ENCODE data around the gene BUB3. TPM values are rescaled to one million over a fixed set of nuclear protein-coding genes. Genes with fewer than 3 reads are reported as not detected.
A peak's percentile ranks its signal among the peaks of the same experiment; 100 is the strongest.

Gene BUB3
- total RNA-seq, 1 experiment from 2014 or later, result 180 TPM

DNA sequence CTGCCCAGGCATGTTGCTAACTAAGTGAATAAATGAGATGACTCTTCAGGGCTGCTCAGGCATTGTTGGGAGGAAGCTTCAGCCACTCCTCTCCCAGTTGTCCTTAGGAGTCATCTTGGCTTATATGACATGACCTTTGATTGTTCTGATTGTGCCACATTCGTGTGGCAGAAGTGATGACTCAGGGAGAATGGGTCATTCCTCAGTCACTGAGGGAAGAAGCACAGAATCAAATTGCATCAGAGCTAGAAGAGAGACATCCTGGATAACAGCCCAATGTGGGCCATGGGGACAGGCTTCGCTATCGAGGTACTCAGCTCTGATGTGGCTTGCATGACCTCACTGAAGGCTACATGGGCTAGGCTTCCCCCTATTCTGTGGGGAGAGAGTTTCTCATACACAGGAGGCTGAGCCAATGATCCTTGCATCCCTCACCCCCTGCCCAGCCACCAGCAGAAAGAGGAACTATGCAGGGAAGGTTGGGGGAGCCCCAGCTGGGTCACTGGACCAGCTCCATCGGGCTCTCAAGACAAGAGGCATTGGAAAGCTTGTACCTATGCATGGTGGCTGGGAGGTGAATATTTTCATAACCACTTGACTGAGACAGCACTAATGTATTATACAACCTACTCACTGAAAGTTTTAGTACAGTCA lies 24.5 kb upstream of the BUB3 start (continued):
- no peak for TF ChIP-seq TCF7 (CRISPR knock-in tag; IDR thresholded peaks at IDR 0.05; ENCODE audit: low read depth)
- TF ChIP-seq, protein P1, sequence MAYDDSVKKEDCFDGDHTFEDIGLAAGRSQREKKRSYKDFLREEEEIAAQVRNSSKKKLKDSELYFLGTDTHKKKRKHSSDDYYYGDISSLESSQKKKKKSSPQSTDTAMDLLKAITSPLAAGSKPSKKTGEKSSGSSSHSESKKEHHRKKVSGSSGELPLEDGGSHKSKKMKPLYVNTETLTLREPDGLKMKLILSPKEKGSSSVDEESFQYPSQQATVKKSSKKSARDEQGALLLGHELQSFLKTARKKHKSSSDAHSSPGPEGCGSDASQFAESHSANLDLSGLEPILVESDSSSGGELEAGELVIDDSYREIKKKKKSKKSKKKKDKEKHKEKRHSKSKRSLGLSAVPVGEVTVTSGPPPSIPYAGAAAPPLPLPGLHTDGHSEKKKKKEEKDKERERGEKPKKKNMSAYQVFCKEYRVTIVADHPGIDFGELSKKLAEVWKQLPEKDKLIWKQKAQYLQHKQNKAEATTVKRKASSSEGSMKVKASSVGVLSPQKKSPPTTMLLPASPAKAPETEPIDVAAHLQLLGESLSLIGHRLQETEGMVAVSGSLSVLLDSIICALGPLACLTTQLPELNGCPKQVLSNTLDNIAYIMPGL (CRISPR knock-in tag; IDR thresholded peaks at IDR 0.05), result no peak
- TF ChIP-seq CREB1 (CRISPR knock-in tag; IDR thresholded peaks at IDR 0.05), result no peak
- TF ChIP-seq, protein P2, sequence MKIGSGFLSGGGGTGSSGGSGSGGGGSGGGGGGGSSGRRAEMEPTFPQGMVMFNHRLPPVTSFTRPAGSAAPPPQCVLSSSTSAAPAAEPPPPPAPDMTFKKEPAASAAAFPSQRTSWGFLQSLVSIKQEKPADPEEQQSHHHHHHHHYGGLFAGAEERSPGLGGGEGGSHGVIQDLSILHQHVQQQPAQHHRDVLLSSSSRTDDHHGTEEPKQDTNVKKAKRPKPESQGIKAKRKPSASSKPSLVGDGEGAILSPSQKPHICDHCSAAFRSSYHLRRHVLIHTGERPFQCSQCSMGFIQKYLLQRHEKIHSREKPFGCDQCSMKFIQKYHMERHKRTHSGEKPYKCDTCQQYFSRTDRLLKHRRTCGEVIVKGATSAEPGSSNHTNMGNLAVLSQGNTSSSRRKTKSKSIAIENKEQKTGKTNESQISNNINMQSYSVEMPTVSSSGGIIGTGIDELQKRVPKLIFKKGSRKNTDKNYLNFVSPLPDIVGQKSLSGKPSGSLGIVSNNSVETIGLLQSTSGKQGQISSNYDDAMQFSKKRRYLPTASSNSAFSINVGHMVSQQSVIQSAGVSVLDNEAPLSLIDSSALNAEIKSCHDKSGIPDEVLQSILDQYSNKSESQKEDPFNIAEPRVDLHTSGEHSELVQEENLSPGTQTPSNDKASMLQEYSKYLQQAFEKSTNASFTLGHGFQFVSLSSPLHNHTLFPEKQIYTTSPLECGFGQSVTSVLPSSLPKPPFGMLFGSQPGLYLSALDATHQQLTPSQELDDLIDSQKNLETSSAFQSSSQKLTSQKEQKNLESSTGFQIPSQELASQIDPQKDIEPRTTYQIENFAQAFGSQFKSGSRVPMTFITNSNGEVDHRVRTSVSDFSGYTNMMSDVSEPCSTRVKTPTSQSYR (CRISPR knock-in tag; IDR thresholded peaks at IDR 0.05), result no peak
- TF ChIP-seq, protein P3, sequence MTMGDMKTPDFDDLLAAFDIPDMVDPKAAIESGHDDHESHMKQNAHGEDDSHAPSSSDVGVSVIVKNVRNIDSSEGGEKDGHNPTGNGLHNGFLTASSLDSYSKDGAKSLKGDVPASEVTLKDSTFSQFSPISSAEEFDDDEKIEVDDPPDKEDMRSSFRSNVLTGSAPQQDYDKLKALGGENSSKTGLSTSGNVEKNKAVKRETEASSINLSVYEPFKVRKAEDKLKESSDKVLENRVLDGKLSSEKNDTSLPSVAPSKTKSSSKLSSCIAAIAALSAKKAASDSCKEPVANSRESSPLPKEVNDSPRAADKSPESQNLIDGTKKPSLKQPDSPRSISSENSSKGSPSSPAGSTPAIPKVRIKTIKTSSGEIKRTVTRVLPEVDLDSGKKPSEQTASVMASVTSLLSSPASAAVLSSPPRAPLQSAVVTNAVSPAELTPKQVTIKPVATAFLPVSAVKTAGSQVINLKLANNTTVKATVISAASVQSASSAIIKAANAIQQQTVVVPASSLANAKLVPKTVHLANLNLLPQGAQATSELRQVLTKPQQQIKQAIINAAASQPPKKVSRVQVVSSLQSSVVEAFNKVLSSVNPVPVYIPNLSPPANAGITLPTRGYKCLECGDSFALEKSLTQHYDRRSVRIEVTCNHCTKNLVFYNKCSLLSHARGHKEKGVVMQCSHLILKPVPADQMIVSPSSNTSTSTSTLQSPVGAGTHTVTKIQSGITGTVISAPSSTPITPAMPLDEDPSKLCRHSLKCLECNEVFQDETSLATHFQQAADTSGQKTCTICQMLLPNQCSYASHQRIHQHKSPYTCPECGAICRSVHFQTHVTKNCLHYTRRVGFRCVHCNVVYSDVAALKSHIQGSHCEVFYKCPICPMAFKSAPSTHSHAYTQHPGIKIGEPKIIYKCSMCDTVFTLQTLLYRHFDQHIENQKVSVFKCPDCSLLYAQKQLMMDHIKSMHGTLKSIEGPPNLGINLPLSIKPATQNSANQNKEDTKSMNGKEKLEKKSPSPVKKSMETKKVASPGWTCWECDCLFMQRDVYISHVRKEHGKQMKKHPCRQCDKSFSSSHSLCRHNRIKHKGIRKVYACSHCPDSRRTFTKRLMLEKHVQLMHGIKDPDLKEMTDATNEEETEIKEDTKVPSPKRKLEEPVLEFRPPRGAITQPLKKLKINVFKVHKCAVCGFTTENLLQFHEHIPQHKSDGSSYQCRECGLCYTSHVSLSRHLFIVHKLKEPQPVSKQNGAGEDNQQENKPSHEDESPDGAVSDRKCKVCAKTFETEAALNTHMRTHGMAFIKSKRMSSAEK (CRISPR knock-in tag; IDR thresholded peaks at IDR 0.05; ENCODE audit: borderline replicate concordance), result no peak
- no peak for TF ChIP-seq ZNF317 (CRISPR knock-in tag; IDR thresholded peaks at IDR 0.05; ENCODE audit: borderline replicate concordance, low read depth)
- no peak for TF ChIP-seq ZNF263 (CRISPR knock-in tag; IDR thresholded peaks at IDR 0.05; ENCODE audit: low read depth)
- no peak for TF ChIP-seq NR1H2 (CRISPR knock-in tag; IDR thresholded peaks at IDR 0.05)
- no peak for TF ChIP-seq MXD4 (CRISPR knock-in tag; IDR thresholded peaks at IDR 0.05; ENCODE audit: borderline replicate concordance)

DNA sequence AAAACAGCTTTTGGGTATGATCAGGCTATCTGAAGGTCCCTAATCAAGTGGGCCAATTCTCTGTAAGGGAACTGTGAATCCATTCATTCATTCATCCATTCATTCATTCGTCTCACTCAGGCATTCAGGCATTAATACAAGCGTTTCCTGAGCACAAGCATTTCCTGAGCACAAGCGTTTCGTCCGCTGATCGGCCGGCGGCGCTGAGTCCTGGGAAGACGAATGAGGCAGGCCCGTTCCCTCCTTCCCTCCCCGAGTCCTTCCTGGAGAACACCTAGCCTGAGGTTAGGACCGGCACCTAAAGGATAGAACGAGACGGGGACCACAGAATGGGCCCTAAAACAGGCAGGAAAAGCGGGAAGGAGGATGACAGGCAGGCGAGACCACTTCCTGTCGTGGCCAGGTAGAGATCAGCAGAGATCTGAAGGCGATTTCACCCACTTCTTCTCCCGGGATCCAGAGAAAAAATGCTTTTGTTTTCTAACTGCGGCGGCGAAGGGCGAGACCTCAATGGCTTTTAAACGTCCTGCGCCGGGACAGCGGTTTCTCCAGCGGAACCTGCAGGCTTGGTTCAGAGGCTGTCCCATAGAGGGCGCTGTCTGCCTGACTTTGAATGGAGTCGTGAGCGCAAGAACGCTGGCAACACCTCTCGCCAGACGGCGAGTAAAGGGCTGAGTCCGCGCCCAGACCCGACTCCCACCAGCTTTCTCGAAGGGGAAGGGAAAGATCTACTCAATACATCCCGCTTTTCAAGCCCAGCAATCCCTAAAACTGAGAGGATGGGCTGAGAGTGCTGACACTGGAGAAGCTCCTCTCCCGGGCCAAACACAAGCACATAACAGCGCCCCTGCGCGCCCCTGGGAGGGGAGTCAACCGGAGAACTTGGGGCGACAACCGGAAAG lies 21.4 kb upstream of the BUB3 start:
- Mint-ChIP-seq H3K27ac (no peak overlapping the region), H3K36me3 (no peaks in the 10 kb centered on the region), H3K9me3 (peaks cover 6% of the 10 kb centered on the region), H3K4me3 (peak overlapping the region; percentile 75), H3K27me3 (ENCODE audit: low read depth) (peaks cover 95% of the 10 kb centered on the region), H3K4me1 (peaks cover 24% of the 10 kb centered on the region)
- DNase-seq (ENCODE audit: low spot score) (peak; percentile 96), ATAC-seq (peak; percentile 54)
- CTCF ChIA-PET, result interaction anchor here (0.9 to 2.9 kb wide), 17 partner anchors 10 to 426 kb away, joined by 3 to 36 read pairs (median 4); partner anchors contain the start of gene BUB3
- POLR2A ChIA-PET, result interaction anchor here (1.0 kb wide), 1 partner anchor 17 kb away, joined by 3 read pairs; no protein-coding TSS in a partner anchor
- TF ChIP-seq CREM (CRISPR knock-in tag; IDR thresholded peaks at IDR 0.05), result 0 out of 2 replicates have a peak, but pooled peaks have one; percentile 8
- no peak for TF ChIP-seq ZNF423 (CRISPR knock-in tag; IDR thresholded peaks at IDR 0.05)
- TF ChIP-seq ZNF121 (CRISPR knock-in tag; IDR thresholded peaks at IDR 0.05), result 0 out of 2 replicates have a peak, but pooled peaks have one; percentile 53
- TF ChIP-seq TEAD1 (CRISPR knock-in tag; IDR thresholded peaks at IDR 0.05), result peak; percentile 73
- TF ChIP-seq TP53 (CRISPR knock-in tag; IDR thresholded peaks at IDR 0.05), result 0 out of 2 replicates have a peak, but pooled peaks have one; percentile 21
- 0 out of 2 replicates have a peak, but pooled peaks have one; percentile 29 for TF ChIP-seq NR3C1 (CRISPR knock-in tag; conservative IDR thresholded peaks at IDR 0.05; ENCODE audit: low read depth)
- TF ChIP-seq, protein P4, sequence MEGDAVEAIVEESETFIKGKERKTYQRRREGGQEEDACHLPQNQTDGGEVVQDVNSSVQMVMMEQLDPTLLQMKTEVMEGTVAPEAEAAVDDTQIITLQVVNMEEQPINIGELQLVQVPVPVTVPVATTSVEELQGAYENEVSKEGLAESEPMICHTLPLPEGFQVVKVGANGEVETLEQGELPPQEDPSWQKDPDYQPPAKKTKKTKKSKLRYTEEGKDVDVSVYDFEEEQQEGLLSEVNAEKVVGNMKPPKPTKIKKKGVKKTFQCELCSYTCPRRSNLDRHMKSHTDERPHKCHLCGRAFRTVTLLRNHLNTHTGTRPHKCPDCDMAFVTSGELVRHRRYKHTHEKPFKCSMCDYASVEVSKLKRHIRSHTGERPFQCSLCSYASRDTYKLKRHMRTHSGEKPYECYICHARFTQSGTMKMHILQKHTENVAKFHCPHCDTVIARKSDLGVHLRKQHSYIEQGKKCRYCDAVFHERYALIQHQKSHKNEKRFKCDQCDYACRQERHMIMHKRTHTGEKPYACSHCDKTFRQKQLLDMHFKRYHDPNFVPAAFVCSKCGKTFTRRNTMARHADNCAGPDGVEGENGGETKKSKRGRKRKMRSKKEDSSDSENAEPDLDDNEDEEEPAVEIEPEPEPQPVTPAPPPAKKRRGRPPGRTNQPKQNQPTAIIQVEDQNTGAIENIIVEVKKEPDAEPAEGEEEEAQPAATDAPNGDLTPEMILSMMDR (IDR thresholded peaks at IDR 0.05), result peak; percentile 90
- TF ChIP-seq ZNF138 (CRISPR knock-in tag; conservative IDR thresholded peaks at IDR 0.05), result 0 out of 2 replicates have a peak, but pooled peaks have one; percentile 43
- TF ChIP-seq SMAD3 (CRISPR knock-in tag; IDR thresholded peaks at IDR 0.05; ENCODE audit: borderline replicate concordance), result no peak
- no peak for TF ChIP-seq ZNF512 (CRISPR knock-in tag; IDR thresholded peaks at IDR 0.05; ENCODE audit: borderline replicate concordance)
